Astrocyte of the spinal cord (primary cell): Measurements from ENCODE around the gene ABCA4.

Experiments
- DNase-seq: peaks from one replicate; pipeline ENCODE4 v3.0.0; 2011; ENCODE audit warnings: low read depth, low spot score
- H3K4me3 ChIP-seq: 2 replicates; pipeline ENCODE4 v1.5.1; 2011; ENCODE audit warnings: low read depth, mild to moderate bottlenecking, low read length, moderate library complexity
- CTCF ChIP-seq: IDR thresholded peaks from 2 replicates; pipeline ENCODE4 v1.5.1; 2012; ENCODE audit warnings: low read depth, mild to moderate bottlenecking, low read length, inconsistent platforms
- in situ Hi-C: cut with HindIII; loops from 2 replicates; pipeline ENCODE4 v1.10.0; 2017; ENCODE audit warnings: low sequenced_read_pairs

Gene ABCA4

DNA sequence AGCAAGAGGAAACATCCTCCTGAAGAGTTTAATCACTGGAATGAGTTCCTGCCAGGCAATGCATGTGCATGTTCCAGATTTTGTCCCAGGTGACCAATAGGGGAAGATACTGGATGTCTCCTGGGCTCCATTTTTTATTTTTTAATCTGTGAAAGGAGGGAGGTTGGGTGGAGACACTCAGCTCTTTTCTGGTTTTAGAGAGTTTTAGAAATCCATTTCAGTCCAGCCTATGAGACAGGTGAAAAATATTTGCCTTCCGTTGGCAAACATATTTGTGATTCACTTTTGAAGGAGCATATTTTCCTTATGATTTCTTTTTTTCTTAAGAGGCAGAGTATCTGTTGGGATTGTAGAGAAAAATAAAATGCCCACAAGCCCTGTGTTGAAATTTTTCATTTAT is 70.7 kb downstream of the ABCA4 start:
- no peak for TF ChIP-seq CTCF
- in situ Hi-C loops, result no loop called here
- H3K4me3 ChIP-seq, result no peak overlapping the region
- no peak for DNase-seq

DNA sequence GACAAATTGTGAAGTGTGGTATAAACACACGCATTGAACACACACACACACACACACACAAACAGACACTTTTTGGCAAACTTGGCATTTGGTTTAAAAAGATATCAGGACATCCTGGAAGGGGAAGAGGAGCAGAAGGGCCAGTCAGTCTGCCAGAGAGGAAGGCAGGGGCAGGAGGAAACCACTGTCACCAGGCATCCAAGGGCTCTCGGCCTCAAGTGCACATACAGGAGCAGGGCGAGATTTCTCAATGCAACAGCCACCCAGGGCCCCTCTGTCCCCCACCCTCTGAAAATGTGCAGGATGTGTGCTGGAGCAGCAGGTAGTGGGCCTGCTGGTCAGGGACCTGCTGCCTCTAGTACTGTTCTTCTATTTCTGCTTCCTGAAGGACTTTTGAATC is 71.2 kb downstream of the ABCA4 start:
- no peak for TF ChIP-seq CTCF
- in situ Hi-C loops, result no loop called here
- H3K4me3 ChIP-seq, result no peak overlapping the region
- DNase-seq, result no peak

DNA sequence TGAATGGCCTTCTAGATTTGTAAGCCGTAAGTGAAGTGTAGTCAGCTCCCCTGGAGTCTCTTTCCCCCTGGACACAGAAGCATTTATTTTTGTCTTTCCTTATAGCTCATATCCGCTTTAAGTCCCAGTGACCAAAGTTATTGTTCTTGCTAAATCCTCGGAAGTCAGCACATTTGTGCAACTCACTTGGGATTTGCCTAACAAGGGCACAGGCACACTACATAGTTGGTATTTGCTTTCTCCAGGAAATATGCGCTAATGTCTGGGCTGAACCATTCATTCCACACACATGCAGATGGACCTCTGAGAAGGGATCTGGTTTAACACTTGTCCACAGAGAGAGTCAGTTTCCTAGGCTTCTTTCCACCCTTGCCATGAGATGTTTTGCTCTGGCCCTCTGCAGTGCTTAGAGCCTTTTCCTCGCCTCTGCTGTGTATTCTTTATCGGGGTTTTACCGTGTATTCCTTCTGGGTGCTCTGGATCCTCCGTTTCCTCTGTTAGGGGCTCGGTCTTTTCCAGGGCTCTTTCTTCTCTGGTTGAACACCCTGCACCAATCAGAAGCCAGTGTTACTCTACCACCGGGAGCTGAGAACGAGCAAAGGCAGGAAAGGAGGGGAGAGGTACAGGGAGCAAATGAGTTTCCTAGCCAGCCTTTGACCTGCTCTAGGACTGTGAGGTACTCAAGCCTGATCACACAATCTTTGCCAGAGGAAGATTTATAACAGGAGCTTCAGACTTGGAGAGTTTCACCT is 72.4 kb downstream of the ABCA4 start:
- no peak overlapping the region for H3K4me3 ChIP-seq
- in situ Hi-C loops, result no loop called here
- DNase-seq, result peak; percentile 66
- no peak for TF ChIP-seq CTCF

- no peak overlapping the region for H3K4me3 ChIP-seq
- DNase-seq, result no peak
- TF ChIP-seq CTCF, result no peak
- in situ Hi-C loops, result no loop called here
Observed at GRCh38 chr1:94047949-94048348, 73.0 kb downstream of the ABCA4 start.

- in situ Hi-C loops, result no loop called here
- peak; percentile 98 for DNase-seq
- TF ChIP-seq CTCF, result peak; percentile 68
- H3K4me3 ChIP-seq, result no peak overlapping the region
Observed at GRCh38 chr1:94045465-94046056, 75.4 kb downstream of the ABCA4 start.

DNA sequence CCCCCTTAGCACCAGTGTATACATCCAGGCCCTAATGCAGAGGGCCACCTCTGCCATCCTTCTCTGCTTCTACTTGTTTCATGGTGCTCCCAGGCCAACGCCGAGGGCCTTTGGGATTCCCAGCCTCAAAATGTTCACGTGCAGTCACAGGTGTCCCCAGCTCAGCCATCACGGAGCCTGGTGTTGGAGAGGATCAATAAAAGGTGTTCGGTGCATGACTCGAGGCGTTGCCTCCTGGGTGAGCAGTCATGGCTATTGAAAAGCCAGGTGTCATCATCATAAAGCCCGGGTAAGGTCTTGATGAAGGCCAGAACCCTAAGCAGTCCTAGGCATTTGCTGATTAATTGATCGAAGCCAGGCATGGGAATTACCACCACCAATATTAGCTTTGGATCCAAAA is 76.1 kb downstream of the ABCA4 start:
- TF ChIP-seq CTCF, result no peak
- no peak for DNase-seq
- H3K4me3 ChIP-seq, result no peak overlapping the region
- in situ Hi-C loops, result no loop called here
